NB4 (cell line): Measurements from ENCODE around the gene SLC12A6.

Source experiments
- DNase-seq: peaks from one replicate; pipeline ENCODE4 v3.0.0; 2010; ENCODE audit warnings: low read depth
- H3K4me3 ChIP-seq: one replicate; pipeline ENCODE4 v1.5.1; 2011; ENCODE audit warnings: mild to moderate bottlenecking, low read depth, low read length, moderate library complexity
- CTCF ChIP-seq: IDR thresholded peaks from one replicate; pipeline ENCODE4 v1.5.1; 2012; ENCODE audit warnings: low read depth, low read length
- MAX ChIP-seq: IDR thresholded peaks from 2 replicates; pipeline ENCODE4 v1.6.1; 2011; ENCODE audit warnings: low read depth, low read length
- MYC ChIP-seq: IDR thresholded peaks from 2 replicates; pipeline ENCODE4 v1.6.1; 2011; ENCODE audit warnings: low read depth, low read length
- POLR2A ChIP-seq: IDR thresholded peaks from 2 replicates; pipeline ENCODE4 v1.6.1; 2011; ENCODE audit warnings: mild to moderate bottlenecking; ENCODE audit not compliant: insufficient read length; ENCODE audit errors: extremely low read depth

SLC12A6 gene

GRCh38 chr15:34325368-34325767 is 12.2 kb downstream of the SLC12A6 start:
- TF ChIP-seq MAX (no peak), CTCF (no peak), POLR2A (no peak), MYC (no peak)
- H3K4me3 ChIP-seq, result no peak overlapping the region
- no peak for DNase-seq

GRCh38 chr15:34324933-34325332 is 12.6 kb downstream of the SLC12A6 start:
- no peak overlapping the region for H3K4me3 ChIP-seq
- no peak for DNase-seq
- no peak for TF ChIP-seq POLR2A
- TF ChIP-seq CTCF, result no peak

- no peak for DNase-seq
- no peak overlapping the region for H3K4me3 ChIP-seq
- TF ChIP-seq MYC (no peak), POLR2A (no peak), CTCF (no peak), MAX (no peak)
These were observed 14.4 kb downstream of the SLC12A6 start for GRCh38 chr15:34323217-34323616.

GRCh38 chr15:34318277-34319079 is 19.1 kb downstream of the SLC12A6 start:
- peak; percentile 63 for DNase-seq
- H3K4me3 ChIP-seq, result peak overlapping the region; percentile 74
- TF ChIP-seq MAX, result peak; percentile 88
- TF ChIP-seq POLR2A, result peak; percentile 30
- TF ChIP-seq CTCF, result no peak

GRCh38 chr15:34314491-34315490 is 22.8 kb downstream of the SLC12A6 start:
- H3K4me3 ChIP-seq, result no peak overlapping the region
- TF ChIP-seq MYC, result no peak
- no peak for TF ChIP-seq POLR2A
- no peak for DNase-seq

GRCh38 chr15:34311563-34311962 is 26.0 kb downstream of the SLC12A6 start:
- TF ChIP-seq MYC, result no peak
- no peak for TF ChIP-seq POLR2A
- no peak for TF ChIP-seq CTCF
- TF ChIP-seq MAX, result no peak
- no peak for DNase-seq
- H3K4me3 ChIP-seq, result no peak overlapping the region
